K562 (cell line): ENCODE results near the gene SLC1A1.

Experiments used
- BRF1 ChIP-seq: IDR thresholded peaks from 3 replicates; pipeline ENCODE4 v1.6.1; 2011; ENCODE audit warnings: borderline replicate concordance, mild to moderate bottlenecking; ENCODE audit not compliant: insufficient read length; ENCODE audit errors: extremely low read depth
- CEBPB ChIP-seq: fragments of 450-650 bp; IDR thresholded peaks from 2 replicates; pipeline ENCODE4 v1.6.1; 2016; ENCODE audit warnings: missing genetic modification characterization, missing compliant biosample characterization
- CTCF ChIP-seq, 3 experiments: IDR thresholded peaks in 2 of 3; conservative IDR thresholded peaks in 1 of 3; 2 replicates each; pipeline ENCODE4 v1.5.1; 2011 to 2012; ENCODE audit warnings: low read length in 3 of 3, mild to moderate bottlenecking in 3 of 3, control low read depth in 2 of 3, improper control_type of control experiment in 1 of 3, inconsistent platforms in 1 of 3, low read depth in 1 of 3, mixed read lengths in 1 of 3, moderate library complexity in 1 of 3; ENCODE audit not compliant: insufficient read depth in 2 of 3
- EZH2 ChIP-seq: IDR thresholded peaks from 2 replicates; pipeline ENCODE4 v1.6.1; 2012; ENCODE audit warnings: low read depth, mild to moderate bottlenecking, inconsistent platforms, low read length, borderline replicate concordance
- HNRNPH1 ChIP-seq: fragments of 200-400 bp; formaldehyde crosslinking; optimal IDR thresholded peaks from 2 replicates; pipeline ENCODE3; 2017; ENCODE audit warnings: low read depth, mild to moderate bottlenecking, low read length, moderate library complexity
- MAX ChIP-seq: sonication (generic); formaldehyde crosslinking; IDR thresholded peaks from 2 replicates; pipeline ENCODE4 v1.9.0; 2022; ENCODE audit warnings: mild to moderate bottlenecking, missing genetic modification reagents
- MYNN ChIP-seq, 2 experiments: sonication (generic); formaldehyde crosslinking in 1 of 2; IDR thresholded peaks; 2 replicates each; pipeline versions ENCODE4 v1.5.0 to v1.6.1; 2016 to 2020; ENCODE audit warnings: antibody characterized with exemption in 1 of 2, missing genetic modification reagents in 1 of 2
- PATZ1 ChIP-seq: fragments of 250-450 bp; sonication (Bioruptor Pico); IDR thresholded peaks from 2 replicates; pipeline ENCODE4 v1.5.0; 2020; ENCODE audit warnings: mild to moderate bottlenecking, borderline replicate concordance
- PPARD ChIP-seq: fragments of 250-450 bp; sonication (Bioruptor Pico); IDR thresholded peaks from 2 replicates; pipeline ENCODE4 v1.8.0; 2022; ENCODE audit warnings: inconsistent platforms, mild to moderate bottlenecking, moderate library complexity
- RBM17 ChIP-seq: fragments of 200-400 bp; formaldehyde crosslinking; IDR thresholded peaks from 2 replicates; pipeline ENCODE4 v1.6.1; 2017; ENCODE audit warnings: low read depth, mild to moderate bottlenecking, low read length, borderline replicate concordance
- ZFP1 ChIP-seq: fragments of 450-650 bp; formaldehyde crosslinking; IDR thresholded peaks from 2 replicates; pipeline ENCODE4 v1.4.0; 2020; ENCODE audit warnings: mild to moderate bottlenecking, mixed read lengths
- ZNF124 ChIP-seq: sonication (generic); formaldehyde crosslinking; IDR thresholded peaks from 2 replicates; pipeline ENCODE4 v1.8.1; 2022; ENCODE audit warnings: missing genetic modification reagents
- ZNF551 ChIP-seq: fragments of 250-450 bp; sonication (Bioruptor Pico); IDR thresholded peaks from 2 replicates; pipeline ENCODE4 v1.5.0; 2021; ENCODE audit warnings: mild to moderate bottlenecking, moderate library complexity
- TF ChIP-seq, protein P1 (sequence below): IDR thresholded peaks from 2 replicates; pipeline ENCODE4 v1.6.1; 2012; ENCODE audit warnings: low read depth, low read length, improper control_type of control experiment, borderline replicate concordance

GRCh38 chr9:4579001-4579400 is 88.7 kb downstream of the SLC1A1 start:
- TF ChIP-seq PATZ1 (CRISPR knock-in tag): no peak
- no peak for TF ChIP-seq CTCF (IDR thresholded peaks at IDR 0.05 in 2 of 3, conservative IDR thresholded peaks at IDR 0.05 in 1 of 3; ENCODE audit: insufficient read depth in 2 of 3, low read depth in 1 of 3, low read length in 3 of 3)
- TF ChIP-seq CEBPB: no peak
- TF ChIP-seq ZFP1 (CRISPR knock-in tag): no peak
- TF ChIP-seq MYNN (IDR thresholded peaks at IDR 0.05): no peak
- TF ChIP-seq MYNN (CRISPR knock-in tag; IDR thresholded peaks at IDR 0.05): no peak
- TF ChIP-seq, protein P1, sequence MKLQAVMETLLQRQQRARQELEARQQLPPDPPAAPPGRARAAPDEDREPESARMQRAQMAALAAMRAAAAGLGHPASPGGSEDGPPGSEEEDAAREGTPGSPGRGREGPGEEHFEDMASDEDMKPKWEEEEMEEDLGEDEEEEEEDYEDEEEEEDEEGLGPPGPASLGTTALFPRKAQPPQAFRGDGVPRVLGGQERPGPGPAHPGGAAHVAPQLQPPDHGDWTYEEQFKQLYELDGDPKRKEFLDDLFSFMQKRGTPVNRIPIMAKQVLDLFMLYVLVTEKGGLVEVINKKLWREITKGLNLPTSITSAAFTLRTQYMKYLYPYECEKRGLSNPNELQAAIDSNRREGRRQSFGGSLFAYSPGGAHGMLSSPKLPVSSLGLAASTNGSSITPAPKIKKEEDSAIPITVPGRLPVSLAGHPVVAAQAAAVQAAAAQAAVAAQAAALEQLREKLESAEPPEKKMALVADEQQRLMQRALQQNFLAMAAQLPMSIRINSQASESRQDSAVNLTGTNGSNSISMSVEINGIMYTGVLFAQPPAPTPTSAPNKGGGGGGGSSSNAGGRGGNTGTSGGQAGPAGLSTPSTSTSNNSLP: no peak
- TF ChIP-seq RBM17: no peak
- TF ChIP-seq BRF1: no peak
- no peak for TF ChIP-seq EZH2
- TF ChIP-seq ZNF124 (CRISPR knock-in tag): no peak
- TF ChIP-seq PPARD: no peak
- no peak for TF ChIP-seq ZNF551 (CRISPR knock-in tag)
- no peak for TF ChIP-seq HNRNPH1
- no peak for TF ChIP-seq MAX
